ENCODE results near the gene FGF14.

Gene FGF14

GRCh38 chr13:102392481-102393209 is 9.2 kb downstream of the FGF14 start:
- Histone ChIP-seq H3K79me2 (no peaks in the 10 kb centered on the region), H3K27ac (no peak overlapping the region), H3K4me3 (ENCODE audit: low read depth, low read length) (no peak overlapping the region), H3K4me1 (peaks cover 2% of the 10 kb centered on the region), H3K4me2 (ENCODE audit: low read length) (no peak overlapping the region), H3K36me3 (ENCODE audit: control insufficient read depth, insufficient read depth, low read length) (no peaks in the 10 kb centered on the region), H3K27me3 (ENCODE audit: control insufficient read depth, insufficient read depth, low read length) (no peaks in the 10 kb centered on the region), H3K9me3 (ENCODE audit: control insufficient read depth, low read length) (no peaks in the 10 kb centered on the region), H2AFZ (no peak overlapping the region), H3K9ac (no peak overlapping the region)
- TF ChIP-seq, protein P1, sequence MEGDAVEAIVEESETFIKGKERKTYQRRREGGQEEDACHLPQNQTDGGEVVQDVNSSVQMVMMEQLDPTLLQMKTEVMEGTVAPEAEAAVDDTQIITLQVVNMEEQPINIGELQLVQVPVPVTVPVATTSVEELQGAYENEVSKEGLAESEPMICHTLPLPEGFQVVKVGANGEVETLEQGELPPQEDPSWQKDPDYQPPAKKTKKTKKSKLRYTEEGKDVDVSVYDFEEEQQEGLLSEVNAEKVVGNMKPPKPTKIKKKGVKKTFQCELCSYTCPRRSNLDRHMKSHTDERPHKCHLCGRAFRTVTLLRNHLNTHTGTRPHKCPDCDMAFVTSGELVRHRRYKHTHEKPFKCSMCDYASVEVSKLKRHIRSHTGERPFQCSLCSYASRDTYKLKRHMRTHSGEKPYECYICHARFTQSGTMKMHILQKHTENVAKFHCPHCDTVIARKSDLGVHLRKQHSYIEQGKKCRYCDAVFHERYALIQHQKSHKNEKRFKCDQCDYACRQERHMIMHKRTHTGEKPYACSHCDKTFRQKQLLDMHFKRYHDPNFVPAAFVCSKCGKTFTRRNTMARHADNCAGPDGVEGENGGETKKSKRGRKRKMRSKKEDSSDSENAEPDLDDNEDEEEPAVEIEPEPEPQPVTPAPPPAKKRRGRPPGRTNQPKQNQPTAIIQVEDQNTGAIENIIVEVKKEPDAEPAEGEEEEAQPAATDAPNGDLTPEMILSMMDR (IDR thresholded peaks at IDR 0.05), result no peak

DNA sequence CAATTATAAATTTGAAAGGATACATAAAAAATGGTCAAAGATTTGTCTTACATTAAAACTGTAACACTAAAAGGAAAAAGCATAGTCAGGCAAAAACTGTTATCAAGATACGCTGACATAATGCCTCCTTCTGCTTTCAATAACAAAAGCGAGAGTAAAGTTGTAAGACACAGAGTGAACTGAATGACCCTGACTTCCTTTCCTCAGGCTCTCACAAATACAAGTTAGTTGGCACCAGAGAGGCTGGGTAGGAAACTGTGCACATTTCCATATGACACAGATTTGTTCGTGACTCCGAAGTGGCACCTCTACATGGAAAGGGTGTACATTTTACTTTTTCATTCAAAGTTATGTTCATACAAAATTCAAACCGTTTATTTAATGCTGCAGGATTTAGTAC is 15.4 kb downstream of the FGF14 start:
- TF ChIP-seq, protein P1 (IDR thresholded peaks at IDR 0.05), result no peak
- Histone ChIP-seq H3K4me3 (ENCODE audit: low read depth, low read length) (no peak overlapping the region), H3K9me3 (ENCODE audit: control insufficient read depth, low read length) (no peaks in the 10 kb centered on the region), H3K36me3 (ENCODE audit: control insufficient read depth, insufficient read depth, low read length) (no peaks in the 10 kb centered on the region), H3K4me1 (no peaks in the 10 kb centered on the region), H3K27me3 (ENCODE audit: control insufficient read depth, insufficient read depth, low read length) (no peaks in the 10 kb centered on the region), H3K9ac (no peak overlapping the region), H3K4me2 (ENCODE audit: low read length) (no peak overlapping the region), H2AFZ (no peak overlapping the region), H3K27ac (no peak overlapping the region), H3K79me2 (no peaks in the 10 kb centered on the region)

- Histone ChIP-seq H3K36me3 (ENCODE audit: control insufficient read depth, insufficient read depth, low read length) (no peaks in the 10 kb centered on the region), H3K4me2 (ENCODE audit: low read length) (no peak overlapping the region), H3K79me2 (no peaks in the 10 kb centered on the region), H3K4me1 (no peaks in the 10 kb centered on the region), H3K27ac (no peak overlapping the region), H3K4me3 (ENCODE audit: low read depth, low read length) (no peak overlapping the region), H3K27me3 (ENCODE audit: control insufficient read depth, insufficient read depth, low read length) (no peaks in the 10 kb centered on the region), H2AFZ (no peak overlapping the region), H3K9ac (no peak overlapping the region), H3K9me3 (ENCODE audit: control insufficient read depth, low read length) (no peaks in the 10 kb centered on the region)
- TF ChIP-seq, protein P1 (IDR thresholded peaks at IDR 0.05), result no peak
These were observed 21.8 kb downstream of the FGF14 start for GRCh38 chr13:102380012-102380411.

- Histone ChIP-seq H3K9ac (no peak overlapping the region), H3K36me3 (ENCODE audit: control insufficient read depth, insufficient read depth, low read length) (no peaks in the 10 kb centered on the region), H3K79me2 (no peaks in the 10 kb centered on the region), H3K27me3 (ENCODE audit: control insufficient read depth, insufficient read depth, low read length) (no peaks in the 10 kb centered on the region), H3K27ac (no peak overlapping the region), H3K4me1 (no peaks in the 10 kb centered on the region), H3K9me3 (ENCODE audit: control insufficient read depth, low read length) (no peaks in the 10 kb centered on the region), H3K4me2 (ENCODE audit: low read length) (no peak overlapping the region), H3K4me3 (ENCODE audit: low read depth, low read length) (no peak overlapping the region), H2AFZ (no peak overlapping the region)
- TF ChIP-seq, protein P1 (IDR thresholded peaks at IDR 0.05), result no peak
These were observed 25.5 kb downstream of the FGF14 start for GRCh38 chr13:102376318-102376717.

GRCh38 chr13:102374726-102375125 is 27.1 kb downstream of the FGF14 start:
- Histone ChIP-seq H2AFZ (no peak overlapping the region), H3K27me3 (ENCODE audit: control insufficient read depth, insufficient read depth, low read length) (no peaks in the 10 kb centered on the region), H3K4me3 (ENCODE audit: low read depth, low read length) (no peak overlapping the region), H3K9me3 (ENCODE audit: control insufficient read depth, low read length) (no peaks in the 10 kb centered on the region), H3K4me2 (ENCODE audit: low read length) (no peak overlapping the region), H3K4me1 (no peaks in the 10 kb centered on the region), H3K27ac (no peak overlapping the region), H3K36me3 (ENCODE audit: control insufficient read depth, insufficient read depth, low read length) (no peaks in the 10 kb centered on the region), H3K9ac (no peak overlapping the region), H3K79me2 (no peaks in the 10 kb centered on the region)
- TF ChIP-seq, protein P1 (IDR thresholded peaks at IDR 0.05), result no peak
